Measurements from ENCODE around the gene NCAPD2. TPM values are rescaled to one million over a fixed set of nuclear protein-coding genes. Genes with fewer than 3 reads are reported as not detected.

Gene NCAPD2
- total RNA-seq, 4 donors from 2014 or later: 13.9 to 26.1 (median 24.7) TPM

- Histone ChIP-seq H3K4me1 (peaks cover 51 to 63% (median 57%) of the 10 kb centered on the region in 4 donors), H3K4me3 (peak overlapping the region; percentile 17 to 39 (median 29)), H3K27ac (replicated peaks in 1 of 4) (peak overlapping the region; percentile 80 to 93 (median 84)), H3K9me3 (no peaks in the 10 kb centered on the region), H3K36me3 (peaks cover 30 to 74% (median 67%) of the 10 kb centered on the region in 4 donors), H3K27me3 (no peaks in the 10 kb centered on the region)
- intact Hi-C loops (cut with DNase I): no loop called here
- TF ChIP-seq EP300 (IDR thresholded peaks at IDR 0.05): no peak
- no peak for TF ChIP-seq CTCF (IDR thresholded peaks at IDR 0.05)
- TF ChIP-seq POLR2A (IDR thresholded peaks at IDR 0.05; ENCODE audit: low read depth): peak; percentile 38
- peak; percentile 77 to 82 for TF ChIP-seq POLR2AphosphoS5 (IDR thresholded peaks at IDR 0.05)
- DNase-seq (ENCODE audit: extremely low spot score): peak; percentile 98
- 3% methylated on average over 15 of the region's 35 CpGs for WGBS
These were observed 46.4 kb downstream of the NCAPD2 start for GRCh38 chr12:6540181-6540877.

GRCh38 chr12:6541371-6542165, 47.7 kb downstream of the NCAPD2 start:
- H3K4me3 ChIP-seq: no peak overlapping the region
- peaks cover 27 to 79% (median 69%) of the 10 kb centered on the region in 4 donors for H3K36me3 ChIP-seq
- 82% methylated on average over 26 of the region's 26 CpGs for WGBS
- TF ChIP-seq CTCF (IDR thresholded peaks at IDR 0.05) (no peak), POLR2A (IDR thresholded peaks at IDR 0.05; ENCODE audit: low read depth) (no peak), EP300 (IDR thresholded peaks at IDR 0.05) (no peak), POLR2AphosphoS5 (IDR thresholded peaks at IDR 0.05) (no peak)
- peaks cover 41 to 50% (median 45%) of the 10 kb centered on the region in 4 donors for H3K4me1 ChIP-seq
- intact Hi-C loops (cut with DNase I): no loop called here
- H3K27me3 ChIP-seq: no peaks in the 10 kb centered on the region
- DNase-seq (ENCODE audit: extremely low spot score): no peak
- peak overlapping the region; percentile 80 to 93 (median 84) for H3K27ac ChIP-seq (replicated peaks in 1 of 4)
- no peaks in the 10 kb centered on the region for H3K9me3 ChIP-seq

GRCh38 chr12:6542209-6543009, 48.5 kb downstream of the NCAPD2 start:
- WGBS: 86% methylated on average over 13 of the region's 13 CpGs
- DNase-seq (ENCODE audit: extremely low spot score): no peak
- Histone ChIP-seq H3K27me3 (no peaks in the 10 kb centered on the region), H3K36me3 (peaks cover 18 to 79% (median 69%) of the 10 kb centered on the region in 4 donors), H3K27ac (replicated peaks in 1 of 4) (peak overlapping the region in 2 of 4 donors; percentile 80 to 93), H3K9me3 (no peaks in the 10 kb centered on the region), H3K4me3 (no peak overlapping the region), H3K4me1 (peaks cover 33 to 44% (median 38%) of the 10 kb centered on the region in 4 donors)
- intact Hi-C loops (cut with DNase I): no loop called here
- TF ChIP-seq POLR2AphosphoS5 (IDR thresholded peaks at IDR 0.05) (no peak), EP300 (IDR thresholded peaks at IDR 0.05) (no peak), POLR2A (IDR thresholded peaks at IDR 0.05; ENCODE audit: low read depth) (no peak), CTCF (IDR thresholded peaks at IDR 0.05) (no peak)

GRCh38 chr12:6546016-6546415, 52.1 kb downstream of the NCAPD2 start:
- Histone ChIP-seq H3K36me3 (peaks cover 7 to 84% (median 75%) of the 10 kb centered on the region in 4 donors), H3K27ac (replicated peaks in 1 of 4) (no peak overlapping the region)
- intact Hi-C loops (cut with DNase I): no loop called here

More at GRCh38 chr12:6546016-6546415, 52.1 kb downstream of the NCAPD2 start:
- DNase-seq (ENCODE audit: extremely low spot score): no peak
- H3K4me3 ChIP-seq: no peak overlapping the region
- TF ChIP-seq EP300 (IDR thresholded peaks at IDR 0.05) (no peak), POLR2A (IDR thresholded peaks at IDR 0.05; ENCODE audit: low read depth) (no peak), POLR2AphosphoS5 (IDR thresholded peaks at IDR 0.05) (no peak), CTCF (IDR thresholded peaks at IDR 0.05) (no peak)
- 91% methylated on average over 10 of the region's 10 CpGs for WGBS
- H3K9me3 ChIP-seq: no peaks in the 10 kb centered on the region
- H3K4me1 ChIP-seq: peaks cover 39 to 49% (median 43%) of the 10 kb centered on the region in 4 donors
- H3K27me3 ChIP-seq: no peaks in the 10 kb centered on the region
